Activated effector memory CD4-positive, alpha-beta T cell treated with anti-CD3 and anti-CD28 coated beads, Interleukin-2, amount 50 U/mL, for 16 hours (primary cell): ENCODE results near the gene FBXL13.
"Not testable (repeated sequence)": the region's sequence is repeated elsewhere in the genome, so short reads cannot be mapped to it uniquely, and the experiment has no call there.

Experiments
- DNase-seq: peaks from one replicate; pipeline ENCODE4 v3.0.0-alpha.2; 2020

Gene FBXL13

GRCh38 chr7:102810916-102811315, 263.7 kb downstream of the FBXL13 start:
- DNase-seq = no peak

DNA sequence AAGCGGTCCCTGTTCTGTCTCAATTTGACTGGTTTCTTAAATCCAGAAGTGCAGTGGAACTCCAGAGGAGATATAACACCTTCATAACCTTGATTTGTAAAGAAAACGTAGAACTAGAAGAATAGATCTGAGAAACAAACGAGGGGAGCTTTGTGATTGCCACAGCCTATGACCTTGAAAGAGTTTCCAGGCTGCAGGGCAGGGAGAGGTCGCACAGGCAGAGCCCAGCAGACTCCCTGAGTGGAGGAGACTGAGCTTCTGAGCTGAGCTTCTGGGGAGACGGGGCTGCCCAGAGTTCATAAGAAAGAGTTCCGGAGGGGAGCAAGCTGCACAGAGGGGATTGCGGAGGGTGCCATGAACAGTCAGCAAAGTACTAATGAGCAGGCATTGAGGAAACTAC, 268.0 kb downstream of the FBXL13 start:
- DNase-seq = no peak

DNA sequence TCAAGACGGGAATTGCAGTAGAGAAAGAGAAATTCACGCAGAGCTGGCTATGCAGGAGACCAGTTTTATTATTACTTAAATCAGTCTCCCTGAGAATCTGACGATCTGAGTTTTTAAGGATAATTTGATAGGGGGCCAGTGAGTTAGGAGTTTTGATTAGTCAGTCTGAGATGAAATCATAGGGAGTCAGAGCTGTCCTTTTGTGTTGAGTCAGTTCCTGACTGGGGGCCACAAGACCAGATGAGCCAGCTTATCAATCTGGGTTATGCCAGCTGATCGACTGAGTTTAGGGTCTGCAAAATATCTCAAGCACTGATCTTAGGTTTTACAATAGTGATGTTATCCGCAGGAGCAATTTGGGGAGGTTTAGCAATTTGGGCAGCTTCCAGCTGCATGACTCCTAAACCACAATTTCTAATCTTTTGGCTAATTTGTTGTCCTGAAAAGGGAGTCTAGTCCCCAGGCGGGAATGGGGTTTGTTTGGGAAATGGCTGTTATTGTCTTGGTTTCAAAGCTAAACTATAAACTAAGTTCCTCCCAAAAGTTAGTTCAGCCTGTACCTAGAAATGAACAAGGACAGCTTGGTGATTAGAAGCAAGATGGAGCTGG, 278.5 kb downstream of the FBXL13 start:
- DNase-seq = not testable (repeated sequence)

DNA sequence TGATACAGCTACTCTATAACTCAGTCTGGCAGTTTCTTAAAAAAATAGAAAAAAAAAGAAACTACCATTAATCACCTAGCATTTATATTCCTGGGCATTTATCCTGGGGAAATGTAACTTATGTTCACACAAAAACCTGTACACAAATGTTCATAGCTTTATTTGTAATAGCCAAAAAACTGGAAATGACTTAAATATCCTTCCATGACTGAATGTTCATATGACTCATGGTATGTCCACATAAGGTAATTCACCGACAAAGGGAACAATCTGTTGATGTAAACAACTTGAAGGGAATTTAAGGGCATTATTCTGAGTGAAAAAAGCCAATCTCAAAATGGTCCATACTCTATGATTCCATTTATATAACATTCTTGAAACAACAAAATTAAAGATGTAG, 280.0 kb downstream of the FBXL13 start:
- DNase-seq = not testable (repeated sequence)

DNA sequence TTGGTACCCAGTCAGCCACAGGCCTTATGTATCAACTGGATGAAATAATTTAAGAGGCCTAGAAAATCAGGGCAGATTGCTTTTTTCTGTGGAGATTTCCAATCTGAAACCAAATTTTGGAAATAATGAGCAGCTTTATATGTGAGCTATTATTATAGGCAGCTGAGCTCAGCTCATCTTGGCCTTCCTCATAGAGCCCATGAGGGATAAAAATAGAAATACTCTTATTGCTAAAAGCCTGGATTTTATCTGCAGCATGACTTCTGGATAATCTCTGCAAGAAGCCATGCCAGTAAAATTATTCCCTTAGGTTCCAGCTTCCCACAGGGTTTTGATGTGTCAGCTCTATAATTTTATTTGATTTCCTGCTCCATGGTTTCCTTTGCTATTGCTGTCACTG, 282.8 kb downstream of the FBXL13 start:
- not testable (repeated sequence) for DNase-seq

DNA sequence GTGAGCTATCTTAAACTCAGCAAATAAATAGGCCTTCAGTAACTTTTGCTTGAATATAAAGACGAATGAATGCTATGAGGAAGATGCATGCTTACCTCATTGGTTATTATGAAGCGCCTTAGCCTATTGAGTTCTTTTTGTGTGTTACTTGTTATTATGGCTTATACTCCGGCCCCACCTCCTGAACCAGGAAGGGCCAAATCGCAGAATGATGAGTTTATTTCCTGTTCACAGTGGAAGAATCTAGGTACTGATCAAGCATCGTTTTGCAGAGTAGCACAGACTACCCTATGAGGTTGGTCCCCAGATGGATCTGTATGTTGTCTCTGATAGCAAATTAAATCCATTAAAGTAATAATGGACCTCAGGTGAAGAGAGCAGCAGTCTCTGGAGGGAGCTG, 283.2 kb downstream of the FBXL13 start:
- not testable (repeated sequence) for DNase-seq

DNA sequence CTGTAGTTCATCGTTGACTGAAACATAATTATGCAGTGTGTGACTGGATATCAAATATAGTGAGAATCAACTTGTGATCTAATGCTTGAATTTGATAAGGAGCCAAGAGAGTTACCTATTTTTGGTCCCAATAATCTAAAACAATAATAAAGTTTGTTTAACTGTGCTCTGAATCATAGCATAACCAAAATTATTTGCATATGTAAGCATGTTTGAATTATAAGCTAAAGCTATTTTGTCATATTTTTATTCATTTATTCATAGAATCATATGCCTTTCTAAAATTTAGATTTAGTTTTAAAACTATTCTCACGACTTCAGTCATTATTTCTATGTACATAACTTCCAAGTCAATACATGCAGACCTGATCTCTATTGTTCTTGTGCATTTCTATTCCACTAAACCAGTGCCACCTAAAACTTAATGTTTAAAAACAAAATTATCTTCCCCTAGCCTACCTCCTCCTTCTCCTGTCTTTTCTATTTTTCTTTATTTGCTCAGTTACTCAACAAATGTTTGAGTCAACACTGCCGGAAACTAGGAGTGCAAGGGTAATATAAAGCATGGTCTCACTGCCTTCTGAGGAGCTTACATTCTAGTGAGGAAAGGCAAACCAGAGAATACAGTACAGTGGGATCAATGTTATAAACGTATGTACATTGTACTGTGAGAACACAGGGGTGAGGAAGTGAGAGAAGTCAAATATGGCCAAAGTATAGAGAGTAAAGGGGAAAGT, 284.1 kb downstream of the FBXL13 start:
- not testable (repeated sequence) for DNase-seq

- not testable (repeated sequence) for DNase-seq
Measured at GRCh38 chr7:102788770-102789169, 285.8 kb downstream of the FBXL13 start.

DNA sequence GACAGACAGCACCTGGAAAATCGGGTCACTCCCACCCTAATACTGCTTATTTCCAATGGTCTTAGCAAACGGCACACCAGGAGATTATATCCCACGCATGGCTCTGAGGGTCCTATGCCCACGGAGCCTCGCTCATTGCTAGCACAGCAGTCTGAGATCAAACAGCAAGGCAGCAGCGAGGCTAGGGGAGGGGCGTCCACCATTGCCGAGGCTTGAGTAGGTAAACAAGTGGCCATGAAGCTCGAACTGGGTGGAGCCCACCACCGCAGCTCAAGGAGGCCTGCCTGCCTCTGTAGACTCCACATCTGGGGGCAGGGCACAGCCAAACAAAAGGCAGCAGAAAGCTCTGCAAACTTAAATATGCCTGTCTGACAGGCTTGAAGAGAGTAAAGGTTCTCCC, 293.7 kb downstream of the FBXL13 start:
- not testable (repeated sequence) for DNase-seq

DNA sequence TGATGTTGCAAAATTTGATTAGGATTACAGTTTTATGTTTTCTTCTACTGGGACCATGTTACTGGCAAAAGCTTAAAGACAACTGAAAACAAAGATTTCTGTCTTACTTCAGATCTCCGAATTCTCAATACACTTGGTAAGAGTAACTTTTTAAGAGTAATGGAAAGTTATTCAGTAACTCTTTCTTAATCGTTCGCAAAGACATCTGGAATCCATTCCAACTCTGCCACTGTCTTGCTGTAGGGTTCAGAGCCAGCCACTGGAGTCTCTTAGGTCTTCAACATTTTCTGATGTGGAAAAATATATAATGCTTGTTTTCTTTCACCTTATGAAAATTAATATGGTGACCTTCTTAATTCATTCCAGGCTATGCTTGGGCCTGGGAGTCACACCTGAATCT, 295.9 kb downstream of the FBXL13 start:
- not testable (repeated sequence) for DNase-seq

DNA sequence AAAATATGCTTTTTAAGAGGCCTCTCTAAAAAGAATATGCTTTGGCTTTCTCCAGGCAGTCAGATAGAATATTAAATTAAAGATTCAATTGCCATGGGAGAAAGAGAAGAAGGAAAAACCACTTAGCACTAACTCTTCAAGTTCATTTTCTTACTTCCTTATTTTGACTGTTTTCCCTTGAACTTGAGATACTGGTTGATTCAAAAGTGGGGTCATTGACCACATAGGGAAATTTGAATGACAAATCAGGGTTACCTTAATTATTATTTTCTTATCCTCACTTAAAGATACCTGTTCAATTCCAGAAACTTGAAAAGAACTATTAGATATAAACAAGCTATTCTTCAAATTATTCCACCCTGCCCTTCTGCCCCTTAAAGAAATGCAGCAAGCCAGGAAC, 298.4 kb downstream of the FBXL13 start:
- DNase-seq = not testable (repeated sequence)

- DNase-seq = not testable (repeated sequence)
Measured at GRCh38 chr7:102770467-102770866, 304.1 kb downstream of the FBXL13 start.

DNA sequence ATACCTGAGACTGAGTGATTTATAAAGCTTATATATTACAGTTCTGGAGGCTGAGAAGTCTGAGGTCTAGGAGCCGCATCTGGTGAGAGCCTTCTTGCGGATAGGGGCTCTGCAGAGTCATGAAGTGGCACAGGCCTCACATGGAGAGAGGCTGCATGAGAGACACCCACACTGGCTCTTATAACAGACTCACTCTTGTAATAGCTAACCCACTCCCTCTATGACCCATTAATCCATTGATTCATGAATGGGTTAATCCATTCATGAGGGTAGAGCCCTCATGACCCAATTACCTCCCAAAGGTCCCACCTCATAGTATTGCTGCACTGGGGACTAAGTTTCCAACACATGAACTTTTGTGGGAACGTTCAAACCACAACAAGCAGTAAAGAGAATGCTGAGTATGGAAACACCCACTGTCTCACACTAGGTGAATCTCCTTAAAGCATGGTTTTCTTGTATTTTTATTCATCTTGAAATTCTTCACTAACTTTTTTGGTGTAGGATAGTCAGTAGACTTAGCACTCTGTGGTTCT, 304.9 kb downstream of the FBXL13 start:
- not testable (repeated sequence) for DNase-seq

GRCh38 chr7:102763295-102763905, 311.2 kb downstream of the FBXL13 start:
- DNase-seq = not testable (repeated sequence)
